ENCODE results near the gene ASB6.

GRCh38 chr9:129646252-129646651 is 4.3 kb upstream of the ASB6 start:
- TF ChIP-seq CTCF (conservative IDR thresholded peaks at IDR 0.05; ENCODE audit: low read depth, low read length) = no peak
- TF ChIP-seq EZH2 (IDR thresholded peaks at IDR 0.05; ENCODE audit: low read length, unreplicated experiment) = no peak
- no peak for TF ChIP-seq EZH2phosphoT487 (IDR thresholded peaks at IDR 0.05; ENCODE audit: borderline replicate concordance, low read length)
